Measurements from ENCODE around the gene KIF15.

- TF ChIP-seq WT1 (tag by site-specific recombination; IDR thresholded peaks at IDR 0.05) = no peak
- TF ChIP-seq, protein P1, sequence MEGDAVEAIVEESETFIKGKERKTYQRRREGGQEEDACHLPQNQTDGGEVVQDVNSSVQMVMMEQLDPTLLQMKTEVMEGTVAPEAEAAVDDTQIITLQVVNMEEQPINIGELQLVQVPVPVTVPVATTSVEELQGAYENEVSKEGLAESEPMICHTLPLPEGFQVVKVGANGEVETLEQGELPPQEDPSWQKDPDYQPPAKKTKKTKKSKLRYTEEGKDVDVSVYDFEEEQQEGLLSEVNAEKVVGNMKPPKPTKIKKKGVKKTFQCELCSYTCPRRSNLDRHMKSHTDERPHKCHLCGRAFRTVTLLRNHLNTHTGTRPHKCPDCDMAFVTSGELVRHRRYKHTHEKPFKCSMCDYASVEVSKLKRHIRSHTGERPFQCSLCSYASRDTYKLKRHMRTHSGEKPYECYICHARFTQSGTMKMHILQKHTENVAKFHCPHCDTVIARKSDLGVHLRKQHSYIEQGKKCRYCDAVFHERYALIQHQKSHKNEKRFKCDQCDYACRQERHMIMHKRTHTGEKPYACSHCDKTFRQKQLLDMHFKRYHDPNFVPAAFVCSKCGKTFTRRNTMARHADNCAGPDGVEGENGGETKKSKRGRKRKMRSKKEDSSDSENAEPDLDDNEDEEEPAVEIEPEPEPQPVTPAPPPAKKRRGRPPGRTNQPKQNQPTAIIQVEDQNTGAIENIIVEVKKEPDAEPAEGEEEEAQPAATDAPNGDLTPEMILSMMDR (tag by site-specific recombination; IDR thresholded peaks at IDR 0.05) = no peak
- TF ChIP-seq ZNF596 (tag by site-specific recombination; IDR thresholded peaks at IDR 0.05) = no peak
- TF ChIP-seq ZBTB49 (tag by site-specific recombination; IDR thresholded peaks at IDR 0.05; ENCODE audit: low read depth) = no peak
- TF ChIP-seq PRDM10 (tag by site-specific recombination; IDR thresholded peaks at IDR 0.05) = no peak
- TF ChIP-seq ZNF561 (tag by site-specific recombination; IDR thresholded peaks at IDR 0.05; ENCODE audit: borderline replicate concordance) = no peak
These were observed 65.6 kb downstream of the KIF15 start for GRCh38 chr3:44827196-44827595.
